ENCODE measurements around the gene INO80. TPM values are rescaled to one million over a fixed set of nuclear protein-coding genes. Genes with fewer than 3 reads are reported as not detected.

INO80 gene
- total RNA-seq, 2 donors from 2014 or later, result 27.2 to 64.4 TPM

- peak; percentile 90 for DNase-seq (ENCODE audit: low spot score)
- Histone ChIP-seq H3K27me3 (replicated peaks; ENCODE audit: insufficient read depth) (no peaks in the 10 kb centered on the region), H3K36me3 (no peaks in the 10 kb centered on the region), H3K9me3 (no peaks in the 10 kb centered on the region), H3K4me3 (peak within 1 kb of the TSS; percentile 91), H3K27ac (peak within 1 kb of the TSS; percentile 82 to 91), H3K4me1 (ENCODE audit: control insufficient read depth in 1 of 2, low read depth in 2 of 2) (peaks cover 17 to 52% of the 10 kb centered on the region in 2 donors)
- peak; percentile 92 for ATAC-seq (ENCODE audit: insufficient number of reproducible peaks, low FRiP score, low read depth)
- peak; percentile 11 for TF ChIP-seq CTCF (IDR thresholded peaks at IDR 0.05)
Measured at GRCh38 chr15:40952901-40953712, 163.0 kb downstream of the INO80 start, which contains the start of gene CHAC1. Gene CHAC1 (plus strand): TSS chr15:40953471. CDS start chr15:40953584, 113 bp downstream.

GRCh38 chr15:40952301-40952900 lies 163.7 kb downstream of the INO80 start:
- Histone ChIP-seq H3K9me3 (no peaks in the 10 kb centered on the region), H3K36me3 (no peaks in the 10 kb centered on the region), H3K27me3 (replicated peaks; ENCODE audit: insufficient read depth) (no peaks in the 10 kb centered on the region), H3K4me3 (peak overlapping the region; percentile 91), H3K4me1 (ENCODE audit: control insufficient read depth in 1 of 2, low read depth in 2 of 2) (peaks cover 15 to 47% of the 10 kb centered on the region in 2 donors), H3K27ac (peak overlapping the region; percentile 82 to 91)
- ATAC-seq (ENCODE audit: insufficient number of reproducible peaks, low FRiP score, low read depth), result no peak
- DNase-seq (ENCODE audit: low spot score), result no peak
- TF ChIP-seq CTCF (IDR thresholded peaks at IDR 0.05), result no peak

- Histone ChIP-seq H3K4me3 (no peak overlapping the region), H3K27ac (no peak overlapping the region), H3K36me3 (no peaks in the 10 kb centered on the region), H3K9me3 (no peaks in the 10 kb centered on the region), H3K4me1 (ENCODE audit: control insufficient read depth in 1 of 2, low read depth in 2 of 2) (peaks cover 8 to 40% of the 10 kb centered on the region in 2 donors), H3K27me3 (replicated peaks; ENCODE audit: insufficient read depth) (no peaks in the 10 kb centered on the region)
- ATAC-seq (ENCODE audit: insufficient number of reproducible peaks, low FRiP score, low read depth), result no peak
- TF ChIP-seq CTCF (IDR thresholded peaks at IDR 0.05), result no peak
- no peak for DNase-seq (ENCODE audit: low spot score)
Measured at GRCh38 chr15:40951764-40952163, 164.3 kb downstream of the INO80 start.

- ATAC-seq (ENCODE audit: insufficient number of reproducible peaks, low FRiP score, low read depth), result no peak
- DNase-seq (ENCODE audit: low spot score), result no peak
Measured at GRCh38 chr15:40949756-40950207, 166.3 kb downstream of the INO80 start.

More at GRCh38 chr15:40949756-40950207, 166.3 kb downstream of the INO80 start:
- no peak overlapping the region for H3K4me3 ChIP-seq
- H3K9me3 ChIP-seq, result no peaks in the 10 kb centered on the region
- peaks cover 0 to 21% of the 10 kb centered on the region in 2 donors for H3K4me1 ChIP-seq (ENCODE audit: control insufficient read depth in 1 of 2, low read depth in 2 of 2)
- H3K36me3 ChIP-seq, result no peaks in the 10 kb centered on the region
- no peaks in the 10 kb centered on the region for H3K27me3 ChIP-seq (replicated peaks; ENCODE audit: insufficient read depth)
- no peak for TF ChIP-seq CTCF (IDR thresholded peaks at IDR 0.05)
- H3K27ac ChIP-seq, result no peak overlapping the region
